Measurements from ENCODE around the gene ZNF546.
A peak's percentile ranks its signal among the peaks of the same experiment; 100 is the strongest.
"Not testable (repeated sequence)": the region's sequence is repeated elsewhere in the genome, so short reads cannot be mapped to it uniquely, and the experiment has no call there.

The ZNF546 gene

DNA sequence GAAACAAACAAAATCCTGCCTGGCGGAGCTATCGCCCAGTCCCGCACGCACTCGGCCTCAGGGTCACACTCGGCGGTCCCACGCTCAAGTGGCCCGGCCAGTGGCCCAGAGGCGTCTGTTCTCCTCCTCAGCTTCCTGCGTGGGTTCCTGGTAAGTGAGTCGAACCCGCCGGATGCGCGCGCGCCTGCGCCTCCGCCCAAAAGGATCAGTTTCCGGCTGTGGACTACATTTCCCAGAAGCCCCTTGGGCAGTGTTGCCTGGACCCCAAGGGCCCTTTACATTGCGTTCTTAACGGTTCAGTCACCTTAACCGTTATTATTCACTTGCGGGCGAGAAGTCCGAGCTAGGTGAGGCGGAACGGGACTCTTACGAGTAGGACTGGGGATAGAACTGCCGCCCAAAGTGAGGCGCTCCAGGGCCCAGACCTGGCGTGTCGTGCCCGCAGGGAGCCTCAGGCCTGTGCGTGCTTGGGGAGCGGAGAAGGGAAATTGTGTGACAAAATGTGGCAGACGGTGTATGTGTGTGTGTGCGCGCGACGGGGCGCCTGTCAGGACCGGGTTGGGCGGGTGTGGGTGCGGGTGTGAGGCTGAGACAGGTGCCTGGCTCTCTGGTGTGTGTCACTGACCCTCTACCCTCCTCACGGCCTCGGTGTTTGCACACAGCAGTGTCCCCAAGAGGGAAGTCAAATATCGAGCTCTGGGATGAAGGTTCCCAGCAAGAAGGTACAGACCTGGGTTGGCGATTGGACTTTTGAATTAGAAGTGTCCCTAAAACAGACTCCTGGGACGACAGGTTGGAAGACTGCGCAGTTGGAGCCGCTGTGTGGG, at the start of gene ZNF546:
Gene ZNF546 (plus strand): TSS at position 250 of the 827 bp plus-strand sequence. CDS start 1,267 bp downstream, outside the sequence.
- FAIRE-seq = peak; percentile 98
- peak; percentile 87 for DNase-seq (ENCODE audit: insufficient read length, low spot score)

DNA sequence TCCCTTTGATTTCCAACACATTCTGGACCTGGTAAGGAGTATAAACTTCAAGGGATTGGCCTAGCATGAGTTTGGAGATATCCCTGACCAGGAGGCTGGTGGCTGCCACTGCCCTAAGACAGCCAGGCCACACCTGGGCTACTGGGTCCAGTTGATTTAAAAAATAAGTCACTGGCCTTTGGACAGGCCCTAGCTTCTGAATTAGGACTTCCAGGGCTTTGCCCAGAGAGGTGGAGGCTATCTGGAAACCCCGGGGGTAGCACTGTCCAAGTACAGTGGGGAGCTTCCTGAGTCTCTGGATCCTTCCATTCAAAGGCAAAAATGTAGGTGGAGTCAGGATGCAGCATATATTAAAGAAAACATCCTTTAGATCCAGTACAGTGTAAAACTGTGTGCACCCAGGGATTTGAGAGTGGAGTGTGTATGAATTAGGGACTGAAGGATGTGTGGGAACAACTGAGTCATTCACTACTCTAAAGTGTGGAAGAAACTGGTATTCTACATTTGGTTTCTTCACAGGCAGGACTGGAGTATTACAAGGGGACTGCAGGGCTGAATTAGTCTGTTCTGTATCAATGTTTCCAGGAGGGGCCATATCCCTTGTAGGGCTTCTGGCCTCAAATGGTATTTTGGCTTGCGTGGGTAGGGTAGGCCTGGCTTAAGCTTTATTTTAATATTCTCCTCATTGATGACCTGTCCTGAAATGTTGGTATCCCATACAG, 47.7 kb upstream of the ZNF546 start:
- FAIRE-seq = no peak

DNA sequence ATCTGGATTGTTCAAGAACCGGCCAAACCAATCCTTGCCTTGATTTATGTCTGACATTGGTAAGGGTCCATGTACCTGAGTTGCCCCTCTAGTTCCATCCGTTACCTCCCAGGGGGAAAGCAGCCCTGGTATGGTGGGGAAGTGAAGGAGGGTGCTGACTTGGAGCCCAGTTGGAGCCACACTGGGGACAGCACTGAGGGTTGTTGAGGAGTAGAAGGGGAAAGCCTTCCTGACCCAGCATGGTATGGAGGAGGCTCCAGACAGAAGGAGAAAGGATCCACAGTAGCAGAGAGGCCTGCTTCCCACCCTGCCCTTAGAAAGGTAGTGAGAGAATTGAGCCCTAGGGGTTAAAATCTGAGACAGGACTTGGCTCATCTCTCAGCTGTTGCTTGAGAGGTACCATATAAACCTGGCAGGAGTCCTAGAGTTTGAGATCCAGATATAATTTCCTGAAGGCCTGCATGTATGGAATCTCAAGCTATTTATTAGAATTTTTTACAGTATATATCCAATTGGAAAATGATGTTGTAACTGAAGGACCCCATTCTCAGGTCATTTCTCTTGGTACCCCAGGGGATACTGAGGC, 45.7 kb upstream of the ZNF546 start:
- DNase-seq (ENCODE audit: insufficient read length, low spot score) = no peak
- no peak for FAIRE-seq

More for the DNA sequence above, 47.7 kb upstream of the ZNF546 start:
- DNase-seq (ENCODE audit: insufficient read length, low spot score) = no peak

DNA sequence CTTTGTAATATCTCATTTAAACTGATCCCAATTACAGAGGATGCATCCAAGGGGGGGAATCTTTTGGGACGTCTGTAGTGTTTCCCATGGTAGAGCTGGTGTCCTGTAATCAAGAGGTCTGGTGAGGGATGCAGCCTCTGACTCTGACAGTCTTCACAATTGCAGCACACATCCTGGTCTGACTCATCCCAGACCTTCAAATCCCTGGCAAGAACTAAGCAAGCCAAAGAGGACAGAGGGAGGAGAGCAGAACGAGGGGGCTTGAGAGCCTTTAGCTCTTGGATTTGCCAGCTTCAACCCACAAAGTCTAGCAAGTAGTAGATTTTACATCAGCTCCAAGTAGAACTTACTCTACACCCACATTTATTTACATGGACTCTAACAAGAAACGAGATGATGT, 45.2 kb upstream of the ZNF546 start:
- DNase-seq (ENCODE audit: insufficient read length, low spot score) (no peak), FAIRE-seq (no peak)

DNA sequence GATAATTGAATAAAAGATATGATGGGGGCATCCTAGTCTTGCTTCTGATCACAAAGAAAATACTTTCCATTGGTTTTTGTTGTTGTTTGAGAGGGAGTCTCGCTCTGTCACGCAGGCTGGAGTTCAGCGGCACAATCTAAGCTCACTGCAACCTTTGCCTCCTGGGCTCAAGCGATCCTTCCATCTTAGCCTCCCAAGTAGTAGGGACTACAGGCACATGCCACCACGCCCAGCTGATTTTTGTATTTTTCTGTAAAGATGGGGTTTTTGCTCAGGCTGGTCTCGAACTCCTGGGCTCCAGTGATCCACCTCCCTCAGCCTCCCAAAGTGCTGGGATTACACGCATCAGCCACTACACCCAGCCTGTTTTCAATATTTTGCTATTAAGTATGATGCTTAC, 42.9 kb upstream of the ZNF546 start:
- no peak for FAIRE-seq

DNA sequence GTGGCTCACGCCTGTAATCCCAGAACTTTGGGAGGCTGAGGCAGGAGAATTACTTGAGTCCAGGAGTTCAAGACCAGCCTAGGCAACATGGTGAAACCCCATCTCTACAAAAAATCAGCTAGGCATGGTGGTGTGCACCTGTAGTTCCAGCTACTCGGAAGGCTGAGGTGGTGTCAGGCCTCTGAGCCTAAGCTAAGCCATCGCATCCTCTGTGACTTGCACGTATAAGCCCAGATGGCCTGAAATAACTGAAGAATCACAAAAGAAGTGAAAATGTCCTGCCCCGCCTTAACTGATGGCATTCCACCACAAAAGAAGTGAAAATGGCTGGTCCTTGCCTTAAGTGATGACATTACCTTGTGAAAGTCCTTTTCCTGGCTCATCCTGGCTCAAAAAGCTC, 39.0 kb upstream of the ZNF546 start:
- peak; percentile 47 for FAIRE-seq
- DNase-seq (ENCODE audit: insufficient read length, low spot score) = not testable (repeated sequence)

More for the DNA sequence above, 42.9 kb upstream of the ZNF546 start:
- DNase-seq (ENCODE audit: insufficient read length, low spot score) = no peak

DNA sequence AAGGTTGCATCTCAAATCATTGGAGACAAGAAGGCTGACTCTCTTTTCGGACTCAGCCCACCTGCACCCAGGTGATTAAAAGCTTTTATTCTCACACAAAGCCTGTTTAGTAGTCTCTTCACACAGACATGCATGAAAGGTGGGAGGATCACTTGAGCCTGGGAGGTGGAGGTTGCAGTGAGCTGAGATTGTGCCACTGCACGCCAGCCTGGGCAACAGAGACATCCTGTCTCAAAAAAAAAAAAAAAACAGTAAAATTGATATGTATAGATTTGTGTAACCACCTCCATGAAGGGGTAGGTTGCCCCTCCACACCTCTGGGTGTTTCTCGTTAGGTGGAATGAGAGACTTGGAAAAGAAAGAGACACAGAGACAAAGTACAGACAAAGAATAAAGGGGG, 37.9 kb upstream of the ZNF546 start:
- not testable (repeated sequence) for DNase-seq (ENCODE audit: insufficient read length, low spot score); FAIRE-seq

DNA sequence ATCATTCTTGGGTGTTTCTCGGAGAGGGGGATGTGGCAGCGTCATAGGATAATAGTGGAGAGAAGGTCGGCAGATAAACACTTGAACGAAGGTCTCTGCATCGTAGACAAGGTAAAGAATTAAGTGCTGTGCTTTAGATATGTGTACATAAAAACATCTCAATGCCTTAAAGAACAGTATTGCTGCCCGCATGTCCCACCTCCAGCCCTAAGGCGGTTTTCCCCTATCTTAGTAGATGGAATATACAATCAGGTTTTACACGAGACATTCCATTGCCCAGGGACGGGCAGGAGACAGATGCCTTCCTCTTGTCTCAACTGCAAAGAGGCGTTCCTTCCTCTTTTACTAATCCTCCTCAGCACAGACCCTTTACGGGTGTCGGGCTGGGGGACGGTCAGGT, 37.5 kb upstream of the ZNF546 start:
- not testable (repeated sequence) for FAIRE-seq; DNase-seq (ENCODE audit: insufficient read length, low spot score)

DNA sequence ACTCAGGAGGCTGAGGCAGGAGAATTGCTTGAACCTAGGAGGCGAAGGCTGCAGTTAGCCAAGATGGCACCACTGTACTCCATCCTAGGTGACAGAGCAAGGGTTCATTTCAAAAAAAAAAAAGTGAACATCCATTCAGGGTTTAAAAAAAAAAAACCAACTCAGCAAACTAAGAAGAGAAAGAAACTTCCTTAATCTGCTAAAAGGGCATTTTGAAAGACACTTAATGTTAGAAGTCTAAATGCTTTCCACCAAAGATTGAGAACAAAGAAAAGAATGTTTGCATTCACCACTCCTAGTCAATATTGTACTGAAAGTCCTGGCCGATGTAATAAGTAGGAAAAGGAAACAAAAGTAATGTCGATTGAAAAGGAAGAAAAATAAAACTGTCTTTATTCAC, 33.0 kb upstream of the ZNF546 start:
- FAIRE-seq (peak; percentile 44), DNase-seq (ENCODE audit: insufficient read length, low spot score) (no peak)

DNA sequence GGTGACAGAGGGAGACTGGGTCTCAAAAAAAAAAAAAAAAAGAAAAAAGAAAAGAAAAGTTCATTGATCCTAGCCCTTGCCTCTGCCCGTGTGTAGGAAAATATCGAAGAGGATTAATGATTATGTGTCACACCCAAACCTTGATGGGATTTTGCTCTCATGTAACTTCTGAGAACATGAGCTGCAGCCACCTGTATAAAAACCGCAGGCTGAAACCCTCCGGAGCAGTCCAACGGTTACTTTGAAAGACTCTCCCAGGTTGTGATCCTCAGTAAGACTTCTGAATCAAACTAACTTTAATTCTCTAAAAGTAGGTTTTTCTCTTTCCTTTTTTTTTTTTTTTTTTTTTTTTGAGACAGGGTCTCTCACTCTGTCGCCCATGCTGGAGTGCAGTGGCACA, 30.2 kb upstream of the ZNF546 start:
- DNase-seq (ENCODE audit: insufficient read length, low spot score) (no peak), FAIRE-seq (no peak)

DNA sequence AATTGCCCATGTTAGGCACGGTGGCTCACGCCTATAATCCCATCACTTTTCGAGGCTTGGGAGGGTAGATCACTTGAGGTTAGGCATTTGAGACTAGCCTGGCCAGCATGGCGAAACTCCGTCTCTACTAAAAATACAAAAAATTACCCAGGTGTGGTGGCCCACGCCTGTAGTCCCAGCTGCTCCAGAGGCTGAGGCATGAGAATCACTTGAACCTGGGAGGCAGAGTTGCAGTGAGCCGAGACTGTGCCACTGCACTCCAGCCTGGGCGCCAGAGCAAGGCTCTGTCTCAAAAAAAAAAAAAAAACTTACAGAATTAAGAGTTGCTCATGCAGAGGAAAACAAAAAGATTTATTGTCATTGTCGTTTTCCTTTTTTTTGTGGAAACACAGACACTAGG, 29.3 kb upstream of the ZNF546 start:
- no peak for FAIRE-seq
- no peak for DNase-seq (ENCODE audit: insufficient read length, low spot score)

DNA sequence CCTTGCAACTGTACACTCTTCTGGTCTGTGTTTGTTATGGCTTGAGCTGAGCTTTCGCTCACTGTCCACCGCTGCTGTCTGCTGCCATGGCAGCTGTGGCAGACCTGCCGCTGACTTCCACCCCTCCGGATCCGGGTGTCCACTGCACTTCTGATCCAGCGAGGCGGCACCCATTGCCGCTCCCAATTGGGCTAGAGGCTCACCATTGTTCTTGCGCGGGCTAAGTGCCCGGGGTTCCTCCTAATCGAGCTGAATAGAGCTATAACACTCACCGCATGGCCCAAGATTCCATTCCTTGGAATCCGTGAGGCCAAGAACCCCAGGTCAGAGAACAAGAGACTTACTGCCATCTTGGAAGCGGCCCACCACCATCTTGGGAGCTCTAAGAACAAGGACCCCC, 28.1 kb upstream of the ZNF546 start:
- no peak for FAIRE-seq

DNA sequence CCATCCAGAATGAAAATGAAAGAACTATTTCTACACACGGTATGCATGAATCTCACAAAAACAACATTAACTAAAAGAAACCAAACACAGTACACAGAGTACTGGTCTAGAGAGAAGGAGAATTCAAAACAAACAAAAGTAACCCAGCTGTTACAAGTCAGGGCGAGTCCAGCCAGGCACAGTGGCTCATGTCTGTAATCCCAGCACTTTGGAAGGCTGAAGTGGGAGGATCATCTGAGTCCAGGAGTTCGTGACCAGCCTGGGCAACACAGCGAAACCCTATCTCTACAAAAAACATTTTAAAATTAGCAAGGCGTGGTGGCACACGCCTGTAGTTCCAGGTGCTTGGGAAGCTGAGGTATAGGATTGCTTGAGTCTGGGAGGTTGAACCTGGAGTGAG, 27.6 kb upstream of the ZNF546 start:
- no peak for DNase-seq (ENCODE audit: insufficient read length, low spot score)
- peak; percentile 86 for FAIRE-seq

More for the DNA sequence above, 28.1 kb upstream of the ZNF546 start:
- DNase-seq (ENCODE audit: insufficient read length, low spot score) = no peak

DNA sequence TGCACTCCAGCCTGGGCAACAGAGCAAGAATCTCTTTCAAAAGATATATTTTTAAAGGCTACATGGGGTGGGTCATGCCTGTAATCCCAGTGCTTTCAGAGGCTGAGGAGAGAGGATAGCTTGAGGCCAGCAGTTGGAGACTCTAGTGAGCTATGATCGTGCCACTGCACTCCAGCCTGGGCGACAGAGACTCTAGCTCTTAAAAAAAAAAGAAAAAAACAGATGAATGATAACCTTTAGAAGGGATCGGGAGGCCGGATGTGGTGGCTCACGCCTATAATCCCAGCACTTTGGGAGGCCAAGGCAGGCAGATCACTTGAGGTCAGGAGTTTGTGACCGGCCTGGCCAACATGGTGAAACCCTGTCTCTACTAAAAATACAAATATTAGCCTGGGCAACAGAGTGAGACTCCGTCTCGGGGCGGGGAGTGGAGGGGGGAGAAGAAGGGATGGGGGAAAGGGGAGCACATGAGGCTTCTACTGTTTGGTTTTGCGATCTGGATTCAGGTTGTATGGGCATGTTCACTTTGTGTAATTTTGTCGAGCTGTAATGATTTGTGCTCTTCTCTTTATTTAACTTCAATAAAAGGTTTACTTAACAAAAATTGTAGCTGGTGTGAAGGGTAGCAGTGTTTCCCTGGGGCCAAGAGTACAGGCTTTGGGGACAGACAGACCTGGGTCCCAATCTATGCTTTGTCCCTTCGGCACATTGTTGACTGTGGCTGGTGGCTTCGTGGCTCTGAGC, 27.0 kb upstream of the ZNF546 start:
- DNase-seq (ENCODE audit: insufficient read length, low spot score) (no peak), FAIRE-seq (no peak)

DNA sequence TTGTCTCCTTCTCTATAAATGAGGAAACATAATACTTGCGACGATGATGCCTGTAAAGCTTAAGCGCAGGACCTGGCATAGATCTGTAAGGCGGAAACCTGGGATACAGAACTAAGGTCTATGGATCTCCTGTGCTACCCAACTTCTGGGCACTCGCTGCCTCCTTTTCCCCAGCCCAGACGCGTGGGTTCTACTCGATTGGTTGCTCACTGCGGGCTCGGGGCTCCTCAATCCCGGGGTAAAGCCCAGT, 26.5 kb upstream of the ZNF546 start:
- peak; percentile 15 for DNase-seq (ENCODE audit: insufficient read length, low spot score)
- FAIRE-seq = no peak

DNA sequence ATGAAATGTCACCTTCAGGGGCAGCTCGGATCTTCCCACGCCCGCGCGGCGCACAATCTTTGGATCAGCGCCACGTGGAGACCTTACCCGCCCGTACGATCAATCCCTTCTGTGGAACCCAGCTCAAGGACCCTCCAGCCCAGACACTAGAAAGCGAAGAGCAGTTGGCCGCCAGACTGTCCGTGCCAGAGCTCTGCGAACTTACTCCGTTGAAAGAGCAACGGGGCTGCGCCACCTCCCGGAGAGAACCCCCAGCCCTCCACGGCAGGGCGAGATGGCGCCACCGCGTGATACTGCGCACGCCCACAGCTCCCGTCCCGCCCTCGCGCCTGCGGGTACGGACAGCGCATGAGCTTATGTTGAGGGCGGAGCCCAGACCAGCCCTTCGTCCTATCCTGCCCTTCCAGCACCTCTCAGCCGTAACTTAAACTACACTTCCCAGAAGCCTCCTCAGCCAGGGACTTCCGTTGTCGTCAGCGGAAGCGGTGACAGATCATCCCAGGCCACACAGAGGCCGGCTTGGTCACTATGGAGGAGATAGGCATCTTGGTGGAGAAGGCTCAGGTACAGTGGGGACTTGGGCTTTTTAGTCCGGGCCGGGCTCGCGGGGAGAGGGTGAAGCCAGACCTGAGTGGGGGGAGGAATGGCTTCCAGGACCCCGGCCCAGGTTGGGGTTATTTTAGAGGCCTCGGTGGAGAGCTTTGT, 26.0 kb upstream of the ZNF546 start, which contains the start of gene PSMC4:
Gene PSMC4 (plus strand): TSS at position 491 of the 705 bp plus-strand sequence. CDS start 38 bp downstream, at position 529.
- DNase-seq (ENCODE audit: insufficient read length, low spot score) (peak; percentile 94), FAIRE-seq (peak; percentile 100)

DNA sequence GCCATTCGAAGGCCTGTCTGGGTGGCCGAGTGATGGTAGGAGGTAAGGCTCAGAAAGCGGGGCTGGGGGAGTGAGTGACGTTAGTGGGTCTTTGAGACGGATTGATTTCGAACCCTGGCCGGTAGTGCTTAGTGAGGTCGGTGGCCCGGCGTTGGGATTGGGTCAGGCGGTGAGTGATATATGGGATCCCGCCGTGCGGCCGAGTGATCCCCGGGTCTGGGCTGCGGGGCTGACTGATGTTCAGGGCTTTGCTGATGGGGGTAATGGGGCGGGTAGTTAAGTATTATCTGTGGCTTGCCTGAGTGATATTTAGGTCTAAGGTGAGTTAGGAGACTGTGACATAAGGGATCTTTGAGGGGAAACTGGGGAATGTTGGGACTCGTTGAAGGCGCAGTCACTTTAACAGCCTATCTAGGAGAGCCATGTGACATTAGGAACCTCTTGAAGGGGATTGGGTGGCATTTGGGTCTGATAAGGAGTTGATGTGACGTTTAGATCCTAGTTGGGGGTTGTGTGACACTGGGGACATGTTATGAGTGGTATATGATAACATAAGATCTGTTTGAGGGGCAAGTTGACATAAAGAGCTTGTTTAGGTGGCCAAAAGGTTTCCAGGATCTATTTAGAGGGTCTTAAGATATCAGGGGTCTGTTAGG, 25.4 kb upstream of the ZNF546 start:
- peak; percentile 8 for FAIRE-seq
- DNase-seq (ENCODE audit: insufficient read length, low spot score) = no peak

DNA sequence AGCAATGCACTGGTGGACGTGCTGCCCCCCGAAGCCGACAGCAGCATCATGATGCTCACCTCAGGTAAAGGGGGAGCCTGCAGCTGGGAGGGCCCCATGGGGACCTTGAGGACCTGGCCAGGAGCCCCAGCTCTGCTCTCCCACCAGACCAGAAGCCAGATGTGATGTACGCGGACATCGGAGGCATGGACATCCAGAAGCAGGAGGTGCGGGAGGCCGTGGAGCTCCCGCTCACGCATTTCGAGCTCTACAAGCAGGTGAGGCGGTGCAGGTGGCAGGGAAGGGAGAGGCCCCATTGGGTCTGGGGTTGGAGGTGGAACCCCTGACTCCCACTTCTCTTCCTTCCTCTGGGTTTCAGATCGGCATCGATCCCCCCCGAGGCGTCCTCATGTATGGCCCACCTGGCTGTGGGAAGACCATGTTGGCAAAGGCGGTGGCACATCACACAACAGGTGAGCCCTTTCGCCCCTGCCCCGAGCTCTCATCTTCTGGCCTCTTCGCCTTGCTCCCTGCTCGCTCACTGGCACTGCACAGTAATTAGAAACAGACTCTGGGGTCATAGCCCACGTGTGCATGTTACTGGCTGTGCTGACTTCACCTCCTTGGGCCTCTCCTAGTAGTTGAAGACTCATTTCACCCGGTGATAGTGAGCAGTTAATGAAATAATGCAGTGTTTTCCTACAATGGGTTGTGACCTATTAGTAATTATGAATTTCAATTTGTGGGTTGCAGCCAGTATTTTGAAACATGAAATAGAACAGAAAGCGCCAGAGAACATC, 22.3 kb upstream of the ZNF546 start:
- DNase-seq (ENCODE audit: insufficient read length, low spot score) = no peak
- FAIRE-seq = no peak

DNA sequence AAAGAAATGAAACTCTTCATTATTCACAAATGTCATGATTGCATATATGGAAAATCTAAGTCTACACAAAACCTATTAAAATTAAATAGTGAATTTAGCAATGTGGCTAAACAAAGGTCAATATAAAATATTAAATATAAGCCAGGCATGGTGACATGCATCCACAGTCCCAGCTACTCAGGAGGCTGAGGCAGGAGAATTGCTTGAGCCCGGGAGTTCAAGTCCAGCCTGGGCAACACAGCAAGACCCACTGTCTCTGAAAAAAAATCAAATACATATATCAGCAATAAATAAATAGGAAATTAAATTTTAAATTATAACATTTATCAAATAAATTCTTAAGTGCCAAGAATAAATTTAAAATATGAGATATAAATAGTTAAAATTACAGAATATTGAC, 14.0 kb upstream of the ZNF546 start:
- no peak for DNase-seq (ENCODE audit: insufficient read length, low spot score)

More for the DNA sequence above, 14.0 kb upstream of the ZNF546 start:
- no peak for FAIRE-seq
